ENCODE data around the gene FOXL3. TPM values are rescaled to one million over a fixed set of nuclear protein-coding genes. Genes with fewer than 3 reads are reported as not detected.

The FOXL3 gene
- total RNA-seq, 1 donor from 2014 or later: not detected

DNA sequence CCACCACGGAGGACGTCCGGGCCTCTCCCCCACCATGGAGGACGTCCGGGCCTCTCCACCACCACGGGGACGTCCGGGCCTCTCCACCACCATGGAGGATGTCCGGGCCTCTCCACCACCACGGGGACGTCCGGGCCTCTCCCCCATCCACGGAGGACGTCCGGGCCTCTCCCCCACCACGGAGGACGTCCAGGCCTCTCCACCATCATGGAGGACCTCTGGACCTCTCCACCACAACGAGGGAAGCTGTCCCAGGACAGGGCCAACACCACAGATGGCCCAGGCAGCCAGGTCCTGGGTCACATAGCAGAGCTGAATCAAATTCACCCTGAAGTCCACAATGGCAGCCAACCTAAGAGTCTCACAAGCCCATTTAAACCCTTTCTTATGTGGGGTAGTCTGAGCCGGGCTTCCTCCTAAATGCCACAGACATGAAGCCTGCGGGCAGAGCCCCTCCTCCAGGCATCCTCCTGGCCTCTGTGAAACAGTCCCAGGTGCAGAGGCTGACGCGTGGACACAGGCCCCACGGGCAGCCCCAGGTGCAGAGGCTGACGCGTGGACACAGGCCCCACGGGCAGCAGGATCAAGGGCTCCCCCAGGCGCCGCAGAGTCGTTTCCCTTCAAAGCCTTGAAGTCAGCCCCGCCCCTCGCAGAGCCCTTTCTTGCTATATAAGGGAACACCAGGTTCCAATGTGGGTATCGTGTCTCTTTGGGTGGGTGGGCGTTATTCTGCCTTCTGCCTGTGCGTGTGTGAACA, 47.0 kb downstream of the FOXL3 start:
- intact Hi-C loops (cut with micrococcal nuclease): no loop called here
- DNase-seq: no peak
- Histone ChIP-seq H3K27ac (replicated peaks) (no peak overlapping the region), H3K9me3 (replicated peaks) (no peaks in the 10 kb centered on the region), H3K36me3 (no peaks in the 10 kb centered on the region), H3K27me3 (ENCODE audit: low read depth) (no peaks in the 10 kb centered on the region), H3K4me1 (peaks cover 32% of the 10 kb centered on the region), H3K4me3 (no peak overlapping the region)
- TF ChIP-seq, protein P1, sequence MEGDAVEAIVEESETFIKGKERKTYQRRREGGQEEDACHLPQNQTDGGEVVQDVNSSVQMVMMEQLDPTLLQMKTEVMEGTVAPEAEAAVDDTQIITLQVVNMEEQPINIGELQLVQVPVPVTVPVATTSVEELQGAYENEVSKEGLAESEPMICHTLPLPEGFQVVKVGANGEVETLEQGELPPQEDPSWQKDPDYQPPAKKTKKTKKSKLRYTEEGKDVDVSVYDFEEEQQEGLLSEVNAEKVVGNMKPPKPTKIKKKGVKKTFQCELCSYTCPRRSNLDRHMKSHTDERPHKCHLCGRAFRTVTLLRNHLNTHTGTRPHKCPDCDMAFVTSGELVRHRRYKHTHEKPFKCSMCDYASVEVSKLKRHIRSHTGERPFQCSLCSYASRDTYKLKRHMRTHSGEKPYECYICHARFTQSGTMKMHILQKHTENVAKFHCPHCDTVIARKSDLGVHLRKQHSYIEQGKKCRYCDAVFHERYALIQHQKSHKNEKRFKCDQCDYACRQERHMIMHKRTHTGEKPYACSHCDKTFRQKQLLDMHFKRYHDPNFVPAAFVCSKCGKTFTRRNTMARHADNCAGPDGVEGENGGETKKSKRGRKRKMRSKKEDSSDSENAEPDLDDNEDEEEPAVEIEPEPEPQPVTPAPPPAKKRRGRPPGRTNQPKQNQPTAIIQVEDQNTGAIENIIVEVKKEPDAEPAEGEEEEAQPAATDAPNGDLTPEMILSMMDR (IDR thresholded peaks at IDR 0.05; ENCODE audit: borderline replicate concordance): no peak

- H3K4me1 ChIP-seq: peaks cover 30% of the 10 kb centered on the region
- no peaks in the 10 kb centered on the region for H3K9me3 ChIP-seq (replicated peaks)
- intact Hi-C loops (cut with micrococcal nuclease): no loop called here
- TF ChIP-seq, protein P1 (IDR thresholded peaks at IDR 0.05; ENCODE audit: borderline replicate concordance): no peak
- no peak overlapping the region for H3K27ac ChIP-seq (replicated peaks)
- no peak for DNase-seq
- no peak overlapping the region for H3K4me3 ChIP-seq
- H3K27me3 ChIP-seq (ENCODE audit: low read depth): no peaks in the 10 kb centered on the region
- H3K36me3 ChIP-seq: no peaks in the 10 kb centered on the region
Observed at GRCh38 chr7:337567-337951, 47.6 kb downstream of the FOXL3 start.

DNA sequence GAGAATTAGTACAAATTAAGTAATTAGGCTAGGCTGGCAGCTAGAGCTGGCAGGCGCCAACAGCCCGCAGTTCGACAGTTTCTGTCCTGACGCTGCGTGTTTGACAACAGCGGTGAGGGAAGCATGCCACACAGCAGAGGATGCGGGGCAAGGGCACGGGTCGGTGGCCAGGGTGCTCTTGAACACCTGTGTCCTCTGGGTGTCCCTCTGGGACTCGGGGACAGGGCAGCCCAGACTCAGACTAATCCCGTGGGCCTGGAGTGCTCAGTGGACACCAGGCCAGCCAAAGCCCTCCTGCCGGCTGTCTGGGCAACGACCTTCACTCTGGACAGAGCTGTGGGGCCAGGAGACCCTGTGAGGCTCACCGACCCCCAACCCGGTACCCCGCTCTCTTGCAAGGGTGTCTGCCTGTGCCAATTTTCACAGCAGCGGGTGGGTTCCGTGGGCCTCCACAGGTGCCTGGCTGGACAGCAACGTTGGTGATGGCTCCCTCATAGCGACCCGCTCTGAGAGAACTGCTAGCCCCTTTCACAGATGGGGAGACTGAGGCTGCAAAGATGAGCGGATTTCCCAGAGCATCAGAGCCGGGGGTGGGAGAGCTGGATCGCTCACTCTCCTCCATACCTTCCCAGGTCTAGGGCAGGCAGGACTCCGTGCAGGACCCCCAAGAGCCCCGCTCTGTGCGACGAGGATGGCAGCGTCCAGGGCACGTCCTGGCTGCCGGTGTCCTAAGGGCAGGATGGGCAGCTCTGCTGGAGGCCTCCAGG, 48.5 kb downstream of the FOXL3 start:
- H3K27ac ChIP-seq (replicated peaks): no peak overlapping the region
- peaks cover 21% of the 10 kb centered on the region for H3K4me1 ChIP-seq
- H3K9me3 ChIP-seq (replicated peaks): no peaks in the 10 kb centered on the region
- TF ChIP-seq, protein P1 (IDR thresholded peaks at IDR 0.05; ENCODE audit: borderline replicate concordance): no peak
- no peak for DNase-seq
- no peaks in the 10 kb centered on the region for H3K27me3 ChIP-seq (ENCODE audit: low read depth)
- no peaks in the 10 kb centered on the region for H3K36me3 ChIP-seq
- intact Hi-C loops (cut with micrococcal nuclease): no loop called here
- no peak overlapping the region for H3K4me3 ChIP-seq

DNA sequence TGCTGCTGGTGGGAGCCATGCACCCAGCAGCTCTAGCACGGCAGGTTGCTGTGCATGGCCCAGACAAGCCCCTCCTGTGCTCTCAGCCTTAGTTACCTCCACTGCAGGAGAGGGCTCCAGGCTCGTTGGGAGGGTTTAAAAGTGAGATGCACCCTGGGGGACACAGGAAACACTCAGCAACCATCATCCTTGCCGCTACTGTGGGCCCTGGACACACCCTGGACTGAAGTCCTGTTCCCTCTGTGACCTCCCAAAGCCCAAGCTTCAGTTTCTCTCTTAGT, 49.0 kb downstream of the FOXL3 start:
- DNase-seq: no peak
- H3K36me3 ChIP-seq: no peaks in the 10 kb centered on the region
- TF ChIP-seq, protein P1 (IDR thresholded peaks at IDR 0.05; ENCODE audit: borderline replicate concordance): no peak

GRCh38 chr7:339696-340095, 49.7 kb downstream of the FOXL3 start:
- intact Hi-C loops (cut with micrococcal nuclease): no loop called here
- Histone ChIP-seq H3K9me3 (replicated peaks) (no peaks in the 10 kb centered on the region), H3K27ac (replicated peaks) (no peak overlapping the region), H3K4me1 (peaks cover 19% of the 10 kb centered on the region), H3K4me3 (no peak overlapping the region), H3K27me3 (ENCODE audit: low read depth) (no peaks in the 10 kb centered on the region), H3K36me3 (no peaks in the 10 kb centered on the region)
- no peak for DNase-seq
- TF ChIP-seq, protein P1 (IDR thresholded peaks at IDR 0.05; ENCODE audit: borderline replicate concordance): no peak

More for the DNA sequence above, 49.0 kb downstream of the FOXL3 start:
- Histone ChIP-seq H3K27ac (replicated peaks) (no peak overlapping the region), H3K9me3 (replicated peaks) (no peaks in the 10 kb centered on the region), H3K27me3 (ENCODE audit: low read depth) (no peaks in the 10 kb centered on the region), H3K4me3 (no peak overlapping the region), H3K4me1 (peaks cover 19% of the 10 kb centered on the region)
- intact Hi-C loops (cut with micrococcal nuclease): no loop called here

Measured in left ventricle myocardium inferior (tissue), 1 donor.